H1 (cell line): Measurements from ENCODE around the gene HBS1L. TPM values are rescaled to one million over a fixed set of nuclear protein-coding genes. Genes with fewer than 3 reads are reported as not detected.

Experiments used
- GTF2F1 ChIP-seq: IDR thresholded peaks from 2 replicates; pipeline ENCODE4 v1.6.1; 2012; ENCODE audit warnings: low read depth, low read length, improper control_type of control experiment, borderline replicate concordance
- SAP30 ChIP-seq: fragments of 300-600 bp; sonication (generic); IDR thresholded peaks from 2 replicates; pipeline ENCODE4 v1.7.1; 2012; ENCODE audit warnings: low read length, moderate library complexity, mild to moderate bottlenecking, inconsistent platforms; ENCODE audit not compliant: insufficient read depth, insufficient replicate concordance
- SIN3A ChIP-seq, 2 experiments: IDR thresholded peaks in 1 of 2; conservative IDR thresholded peaks in 1 of 2; 2 replicates each; pipeline ENCODE4 v1.6.1; 2011 to 2012; ENCODE audit warnings: low read length in 2 of 2, improper control_type of control experiment in 1 of 2, low read depth in 1 of 2, mild to moderate bottlenecking in 1 of 2
- SP1 ChIP-seq: IDR thresholded peaks from 2 replicates; pipeline ENCODE4 v1.6.1; 2011; ENCODE audit warnings: low read depth, low read length
- TAF7 ChIP-seq: optimal IDR thresholded peaks from 2 replicates; pipeline ENCODE3; 2011; ENCODE audit warnings: low read depth, mild to moderate bottlenecking, inconsistent platforms, low read length, moderate library complexity, borderline replicate concordance
- TCF12 ChIP-seq: IDR thresholded peaks from 2 replicates; pipeline ENCODE4 v1.6.1; 2011; ENCODE audit warnings: low read depth, mild to moderate bottlenecking, low read length
- polyA plus RNA-seq, 7 experiments: library from polyadenylated mRNA; depleted of rRNA in 3 of 7; stranded (reverse) in 5 of 7; unstranded in 2 of 7; fragments of >200 nt in 5 of 7; fragments of 200-250 nt in 2 of 7; gene quantifications; 1 replicate in 5 of 7; 2 replicates in 1 of 7; 4 replicates in 1 of 7; pipeline versions ENCODE4 v1.2.1 to v1.2.3, GENCODE V29; 2011 to 2013; ENCODE audit warnings: missing spikeins in 2 of 7, mixed read lengths in 2 of 7
- total RNA-seq: library from RNA; stranded (reverse); fragmentation: NEBNext Ultra II Directional; extraction: Animal tissue kit (Norgen Biotek cat#: 25700); gene quantifications from 2 replicates; pipeline ENCODE4 v1.2.1, GENCODE V29; 2021

HBS1L gene
- total and polyA plus RNA-seq, 2 of the 8 experiments (the other 6 are each of a cell fraction or from before 2014, with no cell fraction given), result 28.1 to 97.1 TPM

GRCh38 chr6:135025175-135025574 lies 29.4 kb downstream of the HBS1L start (continued):
- TF ChIP-seq GTF2F1 (no peak), TAF7 (no peak), SAP30 (no peak), TCF12 (no peak), SP1 (no peak), SIN3A (conservative IDR thresholded peaks at IDR 0.05 in 1 of 2, IDR thresholded peaks at IDR 0.05 in 1 of 2; ENCODE audit: low read depth in 1 of 2, low read length in 2 of 2) (no peak)
